NT2/D1 (cell line): Measurements from ENCODE around the gene FBXO17.

ENCODE experiments used
- YY1 ChIP-seq: IDR thresholded peaks from 2 replicates; pipeline ENCODE4 v1.6.1; 2011; ENCODE audit not compliant: insufficient read length, insufficient read depth
- ZNF274 ChIP-seq: IDR thresholded peaks from 2 replicates; pipeline ENCODE4 v1.6.1; 2011; ENCODE audit warnings: mild to moderate bottlenecking, low read depth, low read length

DNA sequence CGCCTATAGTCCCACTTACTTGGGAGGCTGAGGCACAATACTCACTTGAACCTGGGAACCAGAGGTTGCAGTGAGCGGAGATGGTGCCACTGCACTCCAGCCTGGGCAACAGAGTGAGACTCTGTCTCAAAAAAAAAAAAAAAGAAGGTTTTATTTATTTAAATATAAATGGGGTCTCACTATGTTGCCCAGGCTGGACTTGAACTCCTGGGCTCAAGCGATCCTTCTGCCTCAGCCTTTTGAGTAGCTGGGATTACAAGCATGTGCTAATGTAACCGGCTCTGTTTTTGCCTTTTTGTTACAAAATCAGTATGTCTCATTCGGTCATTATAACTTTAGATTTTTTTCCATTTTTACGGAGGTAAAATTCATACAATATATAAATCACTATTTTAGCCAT lies 32.6 kb upstream of the FBXO17 start:
- TF ChIP-seq ZNF274 = no peak
- no peak for TF ChIP-seq YY1
